GM21390 (cell line): Measurements from ENCODE around the gene RORB.
"Not testable (repeated sequence)": the region's sequence is repeated elsewhere in the genome, so short reads cannot be mapped to it uniquely, and the experiment has no call there.

Experiments used
- ATAC-seq: cut with Tn5 transposase; IDR thresholded peaks from one replicate; pipeline ENCODE4 v1.9.1; 2021; ENCODE audit not compliant: unreplicated experiment

The RORB gene

GRCh38 chr9:74512416-74512815, 15.3 kb downstream of the RORB start:
- ATAC-seq = no peak

GRCh38 chr9:74513221-74513620, 16.1 kb downstream of the RORB start:
- no peak for ATAC-seq

GRCh38 chr9:74517188-74517587, 20.1 kb downstream of the RORB start:
- no peak for ATAC-seq

- no peak for ATAC-seq
Observed at GRCh38 chr9:74519419-74519818, 22.3 kb downstream of the RORB start.

- ATAC-seq = no peak
Observed at GRCh38 chr9:74521009-74521408, 23.9 kb downstream of the RORB start.

- ATAC-seq = no peak
Observed at GRCh38 chr9:74524289-74524688, 27.2 kb downstream of the RORB start.

- no peak for ATAC-seq
Observed at GRCh38 chr9:74526215-74526614, 29.1 kb downstream of the RORB start.

- no peak for ATAC-seq
Observed at GRCh38 chr9:74527718-74528117, 30.6 kb downstream of the RORB start.

GRCh38 chr9:74528207-74528606, 31.1 kb downstream of the RORB start:
- no peak for ATAC-seq

- not testable (repeated sequence) for ATAC-seq
Observed at GRCh38 chr9:74530458-74530857, 33.3 kb downstream of the RORB start.

- ATAC-seq = no peak
Observed at GRCh38 chr9:74533253-74533652, 36.1 kb downstream of the RORB start.

- no peak for ATAC-seq
Observed at GRCh38 chr9:74534841-74535240, 37.7 kb downstream of the RORB start.

- ATAC-seq = no peak
Observed at GRCh38 chr9:74543145-74543544, 46.0 kb downstream of the RORB start.

- ATAC-seq = no peak
Observed at GRCh38 chr9:74551266-74551665, 54.1 kb downstream of the RORB start.

- ATAC-seq = no peak
Observed at GRCh38 chr9:74554751-74555419, 57.8 kb downstream of the RORB start.

- no peak for ATAC-seq
Observed at GRCh38 chr9:74555565-74555964, 58.4 kb downstream of the RORB start.

GRCh38 chr9:74556685-74557084, 59.5 kb downstream of the RORB start:
- ATAC-seq = peak; percentile 87

- ATAC-seq = no peak
Observed at GRCh38 chr9:74557571-74557970, 60.4 kb downstream of the RORB start.

- ATAC-seq = no peak
Observed at GRCh38 chr9:74562611-74563010, 65.5 kb downstream of the RORB start.

GRCh38 chr9:74570879-74571512, 73.9 kb downstream of the RORB start:
- ATAC-seq = peak; percentile 81

GRCh38 chr9:74573640-74574191, 76.6 kb downstream of the RORB start:
- ATAC-seq = no peak

- ATAC-seq = no peak
Observed at GRCh38 chr9:74576176-74576575, 79.0 kb downstream of the RORB start.

GRCh38 chr9:74577956-74578355, 80.8 kb downstream of the RORB start:
- ATAC-seq = no peak
